Right forelimb (tissue), 1 donor: ENCODE data around the gene IGF2R.
"Not testable (repeated sequence)": the region's sequence is repeated elsewhere in the genome, so short reads cannot be mapped to it uniquely, and the experiment has no call there.

Source experiments
- DNase-seq: peaks from one replicate; pipeline ENCODE4 v3.0.0-alpha.2; 2018

IGF2R gene

DNA sequence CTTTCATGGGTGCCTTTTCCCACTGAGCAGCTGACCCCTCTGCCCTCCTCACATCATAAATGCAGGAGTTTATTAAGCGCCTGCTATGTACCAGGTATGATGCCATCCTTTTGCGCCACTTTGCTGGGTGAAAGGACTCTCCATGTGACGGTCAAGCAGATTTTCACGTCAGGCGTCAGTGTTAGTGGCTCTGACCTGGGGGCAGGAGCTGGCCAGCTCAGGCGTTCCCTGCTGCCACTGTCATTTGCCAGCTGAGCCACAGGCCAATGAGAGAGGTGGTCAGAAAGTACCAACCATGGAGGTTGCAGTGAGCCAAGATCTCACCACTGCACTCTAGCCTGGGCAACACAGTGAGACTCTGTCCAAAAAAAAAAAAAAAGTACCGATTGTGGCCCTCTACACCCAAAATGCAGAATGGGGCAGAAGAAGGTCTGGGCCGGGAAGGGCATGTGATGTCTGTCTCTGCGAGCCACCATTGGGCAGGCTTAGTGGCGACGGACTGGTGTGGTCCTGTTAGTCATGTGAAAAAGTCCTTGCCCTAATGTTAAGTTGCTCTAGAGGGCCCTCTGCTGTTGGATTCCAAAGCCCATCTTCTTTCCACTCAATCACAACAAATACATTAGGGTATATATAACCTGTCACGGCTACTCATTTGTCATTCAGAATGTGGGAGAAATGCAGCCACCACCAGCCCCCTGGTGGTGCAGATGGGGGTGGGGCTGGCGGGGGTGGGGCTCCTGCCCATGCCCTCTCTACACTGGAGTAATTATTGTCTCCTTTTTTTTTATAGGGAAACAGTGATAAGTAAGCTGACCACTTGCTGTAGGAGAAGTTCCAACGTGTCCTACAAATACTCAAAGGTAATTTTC, 134.3 kb downstream of the IGF2R start:
- DNase-seq, result no peak

DNA sequence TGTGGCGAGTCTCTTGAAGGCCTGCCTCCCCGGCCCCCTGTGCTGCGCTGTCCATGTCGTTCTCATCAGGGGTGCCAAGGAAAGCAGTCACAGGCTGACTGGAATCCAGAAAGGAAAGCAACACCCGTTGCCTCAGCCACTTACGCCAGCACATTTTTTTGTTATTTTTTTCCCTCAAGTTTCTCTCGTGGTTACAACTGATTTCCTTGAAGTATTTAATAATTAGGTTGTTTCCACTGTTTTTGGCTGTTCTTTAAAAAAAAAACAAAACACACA, 134.9 kb downstream of the IGF2R start:
- no peak for DNase-seq

DNA sequence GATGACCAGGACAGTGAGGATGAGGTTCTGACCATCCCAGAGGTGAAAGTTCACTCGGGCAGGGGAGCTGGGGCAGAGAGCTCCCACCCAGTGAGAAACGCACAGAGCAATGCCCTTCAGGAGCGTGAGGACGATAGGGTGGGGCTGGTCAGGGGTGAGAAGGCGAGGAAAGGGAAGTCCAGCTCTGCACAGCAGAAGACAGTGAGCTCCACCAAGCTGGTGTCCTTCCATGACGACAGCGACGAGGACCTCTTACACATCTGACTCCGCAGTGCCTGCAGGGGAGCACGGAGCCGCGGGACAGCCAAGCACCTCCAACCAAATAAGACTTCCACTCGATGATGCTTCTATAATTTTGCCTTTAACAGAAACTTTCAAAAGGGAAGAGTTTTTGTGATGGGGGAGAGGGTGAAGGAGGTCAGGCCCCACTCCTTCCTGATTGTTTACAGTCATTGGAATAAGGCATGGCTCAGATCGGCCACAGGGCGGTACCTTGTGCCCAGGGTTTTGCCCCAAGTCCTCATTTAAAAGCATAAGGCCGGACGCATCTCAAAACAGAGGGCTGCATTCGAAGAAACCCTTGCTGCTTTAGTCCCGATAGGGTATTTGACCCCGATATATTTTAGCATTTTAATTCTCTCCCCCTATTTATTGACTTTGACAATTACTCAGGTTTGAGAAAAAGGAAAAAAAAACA, 136.1 kb downstream of the IGF2R start:
- no peak for DNase-seq

DNA sequence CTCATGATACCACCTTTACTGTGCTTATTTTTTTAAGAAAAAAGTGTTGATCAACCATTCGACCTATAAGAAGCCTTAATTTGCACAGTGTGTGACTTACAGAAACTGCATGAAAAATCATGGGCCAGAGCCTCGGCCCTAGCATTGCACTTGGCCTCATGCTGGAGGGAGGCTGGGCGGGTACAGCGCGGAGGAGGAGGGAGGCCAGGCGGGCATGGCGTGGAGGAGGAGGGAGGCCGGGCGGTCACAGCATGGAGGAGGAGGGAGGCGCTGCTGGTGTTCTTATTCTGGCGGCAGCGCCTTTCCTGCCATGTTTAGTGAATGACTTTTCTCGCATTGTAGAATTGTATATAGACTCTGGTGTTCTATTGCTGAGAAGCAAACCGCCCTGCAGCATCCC, 137.1 kb downstream of the IGF2R start:
- no peak for DNase-seq

DNA sequence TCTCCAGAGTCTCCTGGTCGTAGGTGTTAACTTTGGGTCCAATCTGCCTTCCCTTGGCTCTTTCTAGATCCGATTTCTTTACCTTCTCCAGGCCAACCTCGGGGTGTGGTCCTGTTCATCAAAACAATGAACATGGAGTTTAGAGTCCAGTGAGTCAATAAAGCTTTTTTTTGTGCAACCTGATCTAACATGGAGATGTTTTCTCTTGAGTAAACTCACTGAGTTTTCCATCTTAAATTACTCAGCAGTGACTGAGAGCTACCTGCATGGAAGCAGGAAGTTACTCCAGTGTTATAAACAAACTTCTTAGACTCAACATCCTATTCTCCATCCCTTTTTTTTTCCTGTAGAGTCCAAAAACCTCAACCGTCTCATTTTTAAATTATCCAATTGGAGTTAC, 137.8 kb downstream of the IGF2R start:
- no peak for DNase-seq

DNA sequence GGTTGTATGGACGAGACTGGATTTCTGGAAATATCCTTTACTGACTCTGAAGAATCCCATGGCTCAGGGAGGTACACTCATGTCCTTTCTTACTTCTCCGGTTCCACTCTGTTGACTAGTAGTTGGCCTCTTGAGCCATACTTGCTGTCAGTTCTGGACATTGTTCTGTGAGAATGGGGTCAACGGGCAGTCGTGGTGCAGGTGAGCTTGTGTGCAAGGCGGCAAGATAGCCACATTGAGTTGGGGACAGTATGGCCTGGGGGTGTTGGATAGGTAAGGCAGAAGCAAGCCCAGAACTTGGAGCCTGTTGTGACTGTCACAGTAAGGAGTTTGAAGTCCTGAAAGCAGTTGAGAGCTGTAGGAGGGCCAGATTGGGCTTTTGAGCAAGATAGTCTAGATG, 139.2 kb downstream of the IGF2R start:
- no peak for DNase-seq

DNA sequence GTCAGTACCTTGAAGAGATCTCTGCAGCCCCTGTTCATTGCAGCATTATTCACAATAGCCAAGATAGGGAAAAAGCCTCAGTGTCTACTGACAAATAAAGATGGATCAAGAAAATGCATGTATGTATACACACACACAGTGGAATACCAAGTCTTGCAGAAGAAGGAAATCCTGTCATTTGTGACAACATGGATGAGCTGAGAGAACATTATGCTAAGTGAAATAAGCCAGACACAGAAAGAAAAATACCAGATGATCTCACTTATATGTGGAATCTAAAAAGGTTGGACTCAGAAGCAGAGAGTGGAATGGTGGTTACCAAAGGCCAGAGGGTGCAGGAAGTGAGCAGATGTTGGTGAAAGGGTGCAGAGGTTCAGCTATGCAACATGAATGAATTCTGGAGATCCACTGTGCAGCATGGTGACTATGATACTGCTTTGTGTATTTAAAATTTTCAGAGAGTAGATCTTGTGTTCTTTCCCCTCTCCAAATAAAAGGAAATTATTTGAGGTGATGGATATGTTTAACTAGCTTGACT, 141.8 kb downstream of the IGF2R start:
- DNase-seq, result no peak

DNA sequence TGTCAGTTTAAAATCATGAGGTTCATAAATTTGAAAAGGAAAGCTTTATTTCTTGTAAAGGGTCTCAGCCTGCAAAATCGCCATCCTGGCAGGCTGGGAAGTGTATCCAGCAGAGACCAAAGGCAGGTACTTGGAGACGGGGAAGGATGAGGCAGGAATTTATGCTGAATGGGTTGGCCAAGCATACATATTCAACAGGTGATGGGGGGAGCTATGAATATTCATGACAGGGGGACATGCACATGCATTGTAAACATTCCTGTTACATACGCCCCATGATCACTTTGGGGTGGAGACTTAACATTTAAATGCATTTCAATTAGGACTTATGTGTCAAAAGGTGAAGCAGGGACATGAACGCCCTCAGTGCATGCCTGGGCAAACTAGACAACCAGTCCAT, 142.9 kb downstream of the IGF2R start:
- DNase-seq, result no peak

DNA sequence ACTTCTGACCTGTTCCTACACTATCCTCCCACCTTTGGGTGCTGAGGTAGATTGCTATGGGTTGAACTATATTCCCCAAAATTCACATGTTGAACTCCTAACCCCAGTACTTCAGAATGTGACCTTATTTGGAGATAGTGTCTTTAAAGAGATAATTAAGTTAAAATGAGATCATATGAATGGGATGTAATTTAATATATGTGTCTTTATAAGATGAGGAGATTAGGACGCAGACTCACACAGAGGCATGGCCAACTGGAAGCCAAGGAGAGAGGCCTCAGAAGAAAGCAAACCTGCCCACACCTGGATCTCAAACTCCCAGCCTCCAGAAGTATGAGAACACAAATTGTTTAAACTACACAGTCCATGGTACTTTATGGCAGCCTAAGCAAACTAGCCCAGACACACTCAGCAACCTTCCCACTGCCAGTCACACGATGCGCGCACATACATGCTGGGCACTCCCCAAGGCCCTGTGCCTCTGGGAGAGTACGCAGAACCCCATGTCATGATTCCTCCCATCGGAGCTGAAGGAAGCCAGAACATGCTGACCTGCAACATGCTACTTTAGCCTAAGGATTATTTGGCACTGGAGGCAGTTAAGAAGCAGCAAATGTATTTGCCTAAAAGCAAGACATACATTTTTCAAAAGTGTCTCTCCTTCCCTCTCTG, 143.9 kb downstream of the IGF2R start:
- no peak for DNase-seq

DNA sequence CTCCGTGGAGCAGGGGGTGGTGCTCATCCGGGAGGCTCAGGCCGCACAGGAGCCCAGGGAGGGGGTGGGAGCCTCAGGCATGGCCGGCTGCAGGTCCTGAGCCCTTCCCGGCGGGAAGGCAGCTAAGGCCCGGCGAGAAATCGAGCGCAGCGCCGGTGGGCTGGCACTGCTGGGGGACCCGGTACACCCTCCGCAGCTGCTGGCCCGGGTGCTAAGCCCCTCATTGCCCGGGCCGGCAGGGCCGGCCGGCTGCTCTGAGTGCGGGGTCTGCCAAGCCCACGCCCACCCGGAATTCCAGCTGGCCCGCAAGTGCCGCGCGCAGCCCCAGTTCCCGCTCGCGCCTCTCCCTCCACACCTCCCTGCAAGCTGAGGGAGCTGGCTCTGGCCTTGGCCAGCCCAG, 145.7 kb downstream of the IGF2R start:
- DNase-seq, result not testable (repeated sequence)

DNA sequence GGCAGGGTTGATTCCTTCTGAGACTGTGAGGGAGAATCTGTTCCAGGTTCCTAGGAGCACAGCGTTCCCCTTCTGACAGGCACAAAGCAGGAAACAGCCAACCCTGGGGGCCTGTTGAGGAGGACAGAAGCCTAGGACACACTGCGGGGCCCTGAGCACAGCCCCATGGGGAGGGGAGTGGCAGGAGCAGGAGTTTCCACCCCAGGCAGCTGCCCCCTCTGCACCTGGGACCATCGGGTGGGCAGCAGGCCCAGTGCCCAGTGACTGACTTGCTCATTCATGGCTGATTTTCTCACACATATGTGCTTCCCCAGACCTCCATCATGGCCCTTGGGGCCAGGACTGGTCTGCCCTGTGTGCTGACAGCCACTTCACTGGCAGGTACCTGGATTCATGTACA, 146.5 kb downstream of the IGF2R start:
- DNase-seq, result no peak

DNA sequence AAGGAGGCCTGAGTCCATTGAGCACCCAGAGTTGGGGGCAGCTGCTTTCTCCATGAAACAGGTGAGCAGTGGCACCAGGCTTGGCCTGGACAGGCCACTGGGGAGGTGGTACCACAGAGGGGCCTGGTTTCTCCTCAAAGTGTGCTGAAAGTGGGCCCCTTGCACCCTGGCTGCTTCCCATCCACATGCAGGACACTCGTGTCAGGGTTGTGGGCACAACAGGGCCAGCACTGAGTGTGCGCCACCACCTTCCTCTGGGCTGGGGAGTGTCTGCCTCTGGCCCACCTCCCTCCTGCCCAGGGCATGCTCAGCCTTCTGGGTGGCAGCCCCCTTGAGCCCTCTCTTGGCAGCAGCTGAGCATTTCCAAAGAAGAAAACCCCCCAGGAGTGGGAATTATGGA, 147.5 kb downstream of the IGF2R start:
- DNase-seq, result no peak

DNA sequence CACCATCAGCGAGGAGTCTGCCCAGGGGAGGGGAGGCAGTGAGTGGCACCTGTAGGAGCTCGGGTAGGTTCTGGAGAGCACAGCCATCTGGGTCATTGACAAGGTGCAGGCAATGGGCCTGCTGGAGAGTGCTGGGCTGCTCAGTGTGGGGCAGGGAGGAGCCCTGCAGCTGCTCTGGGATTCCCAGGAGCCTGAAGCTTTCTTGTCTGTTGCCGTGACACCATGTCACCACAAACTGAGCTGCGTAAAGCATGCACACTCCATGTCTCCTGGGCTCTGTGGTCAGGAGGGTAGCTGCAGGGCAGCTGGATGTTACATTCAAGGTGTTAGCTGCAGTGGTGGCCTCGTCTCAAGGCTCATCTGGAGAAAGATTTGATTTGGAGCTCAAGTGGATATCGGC, 148.3 kb downstream of the IGF2R start:
- no peak for DNase-seq

DNA sequence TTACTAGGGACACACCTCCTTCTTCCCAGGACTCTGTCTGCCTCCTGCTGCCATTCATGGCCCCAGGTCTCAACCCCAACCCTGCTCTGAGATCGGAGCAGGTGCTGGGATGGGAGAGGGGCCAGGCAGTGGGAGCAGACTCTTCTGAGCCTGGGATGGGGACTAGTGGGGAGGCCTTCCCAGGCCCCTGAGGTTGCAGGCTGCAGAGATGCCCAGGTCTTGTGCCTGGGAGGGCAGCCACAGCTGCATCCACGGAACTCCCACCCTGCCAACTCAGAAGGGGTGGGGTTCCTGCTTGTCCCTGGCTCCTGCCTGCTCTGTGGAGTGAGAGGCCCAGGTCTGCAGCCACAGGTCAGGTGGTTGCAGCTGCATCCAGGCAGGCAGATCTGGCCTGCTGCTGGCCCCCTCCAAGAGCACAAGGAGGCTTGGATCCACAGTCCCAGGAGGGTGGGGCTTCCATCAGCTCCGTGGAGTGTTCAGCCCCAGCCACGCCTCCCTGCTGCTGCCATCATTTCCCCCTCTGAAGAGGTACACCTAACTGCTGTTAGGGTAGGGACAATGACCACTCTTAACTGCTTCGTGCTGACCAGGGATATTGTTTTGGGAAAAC, 149.8 kb downstream of the IGF2R start:
- DNase-seq, result no peak

DNA sequence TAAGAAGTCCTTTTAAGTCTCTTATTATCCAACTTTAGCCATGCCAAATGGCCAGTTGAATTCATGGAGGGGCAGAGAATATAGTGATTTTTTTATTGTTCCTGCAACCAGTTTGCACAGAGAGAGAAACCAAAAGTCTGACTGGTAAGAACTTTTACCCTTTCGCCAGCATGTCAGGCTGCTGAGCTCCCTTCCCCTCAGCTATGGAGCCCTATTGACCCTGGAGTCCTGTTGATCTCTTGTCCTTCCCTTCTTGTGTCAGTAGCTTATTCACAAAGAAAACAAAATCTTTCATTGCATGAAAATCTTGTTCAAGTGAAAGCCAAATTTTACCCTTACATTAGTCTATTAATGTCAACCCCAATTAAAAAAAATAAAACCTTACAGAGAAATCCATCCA, 151.2 kb downstream of the IGF2R start:
- DNase-seq, result no peak

DNA sequence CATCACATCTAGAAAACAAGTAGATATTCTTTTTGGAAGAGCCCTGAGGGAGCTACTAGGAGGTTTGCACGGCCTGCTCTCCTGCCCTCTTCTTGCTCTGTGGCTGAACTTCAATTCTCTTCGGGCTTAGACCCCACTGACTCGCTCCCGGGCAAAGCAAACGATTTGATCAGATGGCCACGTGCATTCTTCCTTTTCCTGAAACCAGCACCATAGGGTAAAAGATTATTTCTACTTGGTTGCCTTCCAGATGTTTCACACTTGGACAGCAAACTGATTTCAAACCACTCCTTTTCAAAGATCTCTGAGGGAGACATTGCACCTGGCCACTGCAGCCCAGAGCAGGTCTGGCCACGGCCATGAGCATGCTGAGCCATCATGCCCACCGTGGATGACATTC, 152.7 kb downstream of the IGF2R start, which contains the start of gene SLC22A1:
SLC22A1 (plus strand) TSS at position 258 of the 400 bp plus-strand sequence; CDS start at position 379, 121 bp downstream.
- DNase-seq, result no peak

DNA sequence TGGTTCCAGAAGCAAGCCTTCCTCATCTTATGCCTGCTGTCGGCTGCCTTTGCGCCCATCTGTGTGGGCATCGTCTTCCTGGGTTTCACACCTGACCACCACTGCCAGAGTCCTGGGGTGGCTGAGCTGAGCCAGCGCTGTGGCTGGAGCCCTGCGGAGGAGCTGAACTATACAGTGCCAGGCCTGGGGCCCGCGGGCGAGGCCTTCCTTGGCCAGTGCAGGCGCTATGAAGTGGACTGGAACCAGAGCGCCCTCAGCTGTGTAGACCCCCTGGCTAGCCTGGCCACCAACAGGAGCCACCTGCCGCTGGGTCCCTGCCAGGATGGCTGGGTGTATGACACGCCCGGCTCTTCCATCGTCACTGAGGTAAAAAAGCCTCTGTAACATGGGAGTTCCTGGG, 153.1 kb downstream of the IGF2R start:
- DNase-seq, result no peak

DNA sequence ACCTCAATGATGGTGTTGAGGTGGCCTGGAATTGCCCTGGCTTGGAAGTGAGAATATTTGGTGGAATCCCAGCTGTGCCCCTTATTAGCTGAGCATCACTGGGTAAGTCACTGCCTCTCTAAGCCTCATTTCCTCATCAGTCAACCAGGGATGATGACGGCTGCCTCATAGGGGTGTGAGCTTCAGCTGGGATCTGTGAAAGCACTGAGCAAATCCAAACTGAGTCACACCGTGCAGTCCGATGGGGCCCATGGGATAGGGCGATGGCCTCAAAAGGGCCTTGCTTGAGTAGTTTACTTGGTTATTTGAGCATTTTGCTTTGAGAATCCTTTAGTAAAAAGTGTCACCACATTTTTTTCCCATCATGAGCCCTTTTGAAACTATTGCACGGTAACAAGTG, 153.9 kb downstream of the IGF2R start:
- no peak for DNase-seq

DNA sequence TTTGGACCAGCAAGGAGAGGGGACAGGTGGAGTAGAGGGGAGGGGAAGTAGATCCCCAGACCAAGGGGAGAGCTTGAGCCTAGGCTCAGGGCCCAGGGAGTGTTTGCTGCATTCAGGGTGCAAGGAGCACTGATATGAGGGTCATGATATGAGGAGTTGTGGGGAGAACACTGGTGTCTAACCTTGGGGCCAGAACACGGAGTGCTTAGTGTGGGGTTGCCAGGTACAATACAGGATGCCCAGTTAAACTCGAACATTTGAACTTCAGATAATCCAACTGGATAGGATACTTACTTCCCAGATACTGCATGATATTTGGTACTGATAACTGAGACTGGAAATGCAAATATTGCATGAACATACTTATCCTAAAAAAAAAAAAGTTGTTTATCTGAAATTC, 155.1 kb downstream of the IGF2R start:
- no peak for DNase-seq

DNA sequence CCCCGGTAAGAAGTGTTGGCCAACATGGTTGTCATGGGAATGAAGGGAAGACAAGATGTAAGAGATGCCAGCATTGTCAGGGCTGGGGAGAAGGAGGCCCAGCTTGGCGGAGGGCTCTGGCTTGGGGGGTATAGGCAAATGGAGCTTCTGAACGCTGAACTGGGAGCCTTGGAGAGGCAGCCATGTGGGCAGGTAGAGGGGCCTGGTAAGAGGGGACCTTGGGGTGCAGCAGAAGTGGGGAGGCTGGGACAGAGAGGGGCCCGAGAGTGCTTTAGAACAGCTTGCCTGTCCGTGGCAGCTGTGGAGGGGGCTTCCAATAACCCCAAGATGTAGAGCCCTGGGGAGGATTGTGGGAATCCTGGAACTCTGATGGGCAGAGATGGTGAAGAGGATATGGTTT, 155.7 kb downstream of the IGF2R start:
- DNase-seq, result no peak

DNA sequence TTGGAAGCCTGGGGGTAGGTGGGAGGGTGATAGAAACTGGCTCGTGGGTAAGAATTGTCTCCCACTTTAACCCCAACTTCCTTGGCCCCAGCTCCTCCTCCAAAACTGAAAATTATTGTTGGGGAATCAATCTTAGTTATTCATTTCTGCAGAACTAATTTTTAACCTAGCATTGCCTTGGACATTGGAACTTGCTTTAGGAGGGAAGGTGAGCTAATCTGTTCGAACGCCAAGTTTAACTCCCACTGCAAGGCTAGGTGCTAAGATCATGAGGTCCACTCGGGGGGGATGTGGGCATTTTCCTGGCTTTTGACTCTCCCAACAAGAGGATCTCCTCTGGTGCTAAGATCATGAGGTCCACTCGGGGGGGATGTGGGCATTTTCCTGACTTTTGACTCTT, 156.2 kb downstream of the IGF2R start:
- not testable (repeated sequence) for DNase-seq

DNA sequence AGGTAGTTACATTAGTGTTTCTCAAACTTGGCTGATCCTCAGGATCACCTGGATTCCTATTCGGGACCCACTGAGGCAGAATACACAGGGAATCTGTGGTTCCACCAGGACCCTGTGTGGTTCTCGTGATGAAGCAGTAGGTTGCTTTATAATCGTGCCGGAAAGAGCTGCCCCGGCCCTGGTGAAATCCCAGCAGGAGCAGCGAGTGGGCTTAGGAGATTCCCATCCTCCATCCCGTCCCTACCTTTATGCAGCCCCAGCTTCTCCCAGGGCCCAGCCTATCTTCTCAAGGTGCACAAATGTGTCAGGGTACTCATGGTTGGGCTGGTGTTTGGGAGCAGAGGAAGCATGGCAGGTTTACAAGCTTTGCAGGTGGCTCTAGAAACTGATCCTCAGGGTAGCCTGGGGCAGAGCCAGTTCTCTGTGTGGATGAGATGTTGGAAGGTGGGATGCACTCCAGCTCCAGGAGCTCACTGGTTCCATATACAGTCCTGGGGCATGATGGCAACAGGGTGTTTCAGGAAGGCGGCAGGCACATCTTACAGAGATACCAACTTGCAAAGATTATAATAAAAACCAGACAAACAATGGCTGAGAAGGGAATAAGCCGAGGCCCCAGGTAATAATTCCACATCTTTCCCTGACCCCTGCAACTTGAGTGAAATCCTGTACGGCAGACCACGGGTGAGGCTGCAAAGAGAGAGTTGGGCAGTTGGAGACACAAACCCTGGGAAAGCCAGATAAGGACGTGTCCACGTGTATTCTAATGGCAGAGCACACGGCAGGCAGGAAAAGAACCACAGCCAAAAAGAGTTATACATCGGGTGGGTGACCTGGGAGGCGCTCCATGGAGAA, 158.6 kb downstream of the IGF2R start:
- no peak for DNase-seq
